ENCODE results near the gene SNX14. TPM values are rescaled to one million over a fixed set of nuclear protein-coding genes. Genes with fewer than 3 reads are reported as not detected.

Gene SNX14
- total RNA-seq, 1 experiment from 2014 or later, result 84.8 TPM

GRCh38 chr6:85591207-85591606, 2.5 kb downstream of the SNX14 start:
- ChIA-PET CTCF (no interaction called here), POLR2A (no interaction called here), RAD21 (ENCODE audit: low non-redundant PET in 1 of 2, low total read pairs in 2 of 2, uncharacterized antibody in 2 of 2, unreplicated experiment in 2 of 2) (no interaction called here)
- no TSS peak for BruUV-seq (replicated peaks)
- no peak overlapping the region for H3K4me3 ChIP-seq (replicated peaks in 1 of 2; ENCODE audit: low read depth in 1 of 2, low read length in 2 of 2)
- H3K27ac ChIP-seq (ENCODE audit: low read depth, low read length), result no peak overlapping the region
- peaks cover 0 to 8% of the 10 kb centered on the region in 2 experiments; a peak in 1 of 4 replicates for H3K36me3 ChIP-seq (ENCODE audit: control insufficient read depth in 1 of 2, insufficient read depth in 2 of 2, low read length in 2 of 2)
- no peaks in the 10 kb centered on the region for H3K9me3 ChIP-seq (ENCODE audit: control insufficient read depth in 1 of 2, insufficient read depth in 1 of 2, low read depth in 1 of 2, low read length in 2 of 2)
- H3K79me2 ChIP-seq (ENCODE audit: insufficient read depth, low read length), result peaks cover 68% of the 10 kb centered on the region
- no peak overlapping the region for H2AFZ ChIP-seq (ENCODE audit: low read depth, low read length, poor library complexity, severe bottlenecking)
- H3K9me2 ChIP-seq (ENCODE audit: insufficient read depth), result no peaks in the 10 kb centered on the region
- H3K27me3 ChIP-seq (ENCODE audit: insufficient read depth, low read length), result no peaks in the 10 kb centered on the region
- intact Hi-C loops (cut with micrococcal nuclease), result loop anchor here (5.0 kb wide), 1 partner anchor 86 kb away; no protein-coding TSS in a partner anchor
- H3K9ac ChIP-seq (ENCODE audit: low read length), result no peak overlapping the region
- no peaks in the 10 kb centered on the region for H4K20me1 ChIP-seq (ENCODE audit: insufficient read depth)
- H3K4me1 ChIP-seq (ENCODE audit: control insufficient read depth in 1 of 2, insufficient read depth in 2 of 2, low read length in 2 of 2), result peaks cover 4 to 17% of the 10 kb centered on the region in 2 experiments; a peak in 3 of 4 replicates
- DNase-seq (ENCODE audit: low read depth, low spot score), result no peak
- TF ChIP-seq JUND (IDR thresholded peaks at IDR 0.05), result no peak
- no peak for TF ChIP-seq ZFX (IDR thresholded peaks at IDR 0.05)
- no peak for TF ChIP-seq REST (IDR thresholded peaks at IDR 0.05; ENCODE audit: low read depth)
- no peak for TF ChIP-seq FOSL1 (IDR thresholded peaks at IDR 0.05; ENCODE audit: low read depth)
- TF ChIP-seq EZH2 (IDR thresholded peaks at IDR 0.05), result no peak
- no peak for ATAC-seq
- H3K4me2 ChIP-seq (ENCODE audit: low read length), result no peak overlapping the region

- ATAC-seq (no peak), DNase-seq (ENCODE audit: low read depth, low spot score) (no peak)
- H3K9me3 ChIP-seq (ENCODE audit: control insufficient read depth in 1 of 2, insufficient read depth in 1 of 2, low read depth in 1 of 2, low read length in 2 of 2), result peaks cover 0 to 5% of the 10 kb centered on the region in 2 experiments; a peak in 1 of 4 replicates
- TF ChIP-seq EZH2 (IDR thresholded peaks at IDR 0.05) (no peak), SP1 (IDR thresholded peaks at IDR 0.05; ENCODE audit: low read depth) (no peak), CBX3 (IDR thresholded peaks at IDR 0.05; ENCODE audit: low read depth) (no peak), POLR2AphosphoS5 (IDR thresholded peaks at IDR 0.05; ENCODE audit: low read depth, low read length) (no peak), REST (IDR thresholded peaks at IDR 0.05; ENCODE audit: low read depth) (no peak), ELF1 (IDR thresholded peaks at IDR 0.05; ENCODE audit: borderline replicate concordance, low read depth) (no peak), CTCF (IDR thresholded peaks at IDR 0.05 in 2 of 3, conservative IDR thresholded peaks at IDR 0.05 in 1 of 3; ENCODE audit: borderline replicate concordance in 1 of 3, insufficient read depth in 1 of 3, low read depth in 2 of 3, low read length in 2 of 3) (no peak), CEBPB (IDR thresholded peaks at IDR 0.05; ENCODE audit: low read depth) (no peak), EZH2phosphoT487 (IDR thresholded peaks at IDR 0.05; ENCODE audit: borderline replicate concordance) (no peak)
- no peak overlapping the region for H3K4me2 ChIP-seq (ENCODE audit: low read length)
- H3K4me1 ChIP-seq (ENCODE audit: control insufficient read depth in 1 of 2, insufficient read depth in 2 of 2, low read length in 2 of 2), result peaks cover 9 to 15% of the 10 kb centered on the region in 2 experiments
- no peaks in the 10 kb centered on the region for H3K27me3 ChIP-seq (ENCODE audit: insufficient read depth, low read length)
- no peaks in the 10 kb centered on the region for H4K20me1 ChIP-seq (ENCODE audit: insufficient read depth)
- H3K9me2 ChIP-seq (ENCODE audit: insufficient read depth), result no peaks in the 10 kb centered on the region
- no peak overlapping the region for H2AFZ ChIP-seq (ENCODE audit: low read depth, low read length, poor library complexity, severe bottlenecking)
- no peak overlapping the region for H3K4me3 ChIP-seq (replicated peaks in 1 of 2; ENCODE audit: low read depth in 1 of 2, low read length in 2 of 2)
- CTCF ChIA-PET, result no interaction called here
- intact Hi-C loops (cut with micrococcal nuclease), result no loop called here
- no TSS peak for BruUV-seq (replicated peaks)
- H3K79me2 ChIP-seq (ENCODE audit: insufficient read depth, low read length), result peaks cover 86% of the 10 kb centered on the region
- POLR2A ChIA-PET, result no interaction called here
- peaks cover 0 to 8% of the 10 kb centered on the region in 2 experiments; a peak in 1 of 4 replicates for H3K36me3 ChIP-seq (ENCODE audit: control insufficient read depth in 1 of 2, insufficient read depth in 2 of 2, low read length in 2 of 2)
- no peak overlapping the region for H3K27ac ChIP-seq (ENCODE audit: low read depth, low read length)
- RAD21 ChIA-PET (ENCODE audit: low non-redundant PET in 1 of 2, low total read pairs in 2 of 2, uncharacterized antibody in 2 of 2, unreplicated experiment in 2 of 2), result no interaction called here
- H3K9ac ChIP-seq (ENCODE audit: low read length), result no peak overlapping the region
Observed at GRCh38 chr6:85585741-85586140, 7.9 kb downstream of the SNX14 start.
